DMS53 treated with DMSO at 0.1 percent for 48 hours (cell line): Measurements from ENCODE around the gene CBFA2T3.
"Not testable (repeated sequence)": the region's sequence is repeated elsewhere in the genome, so short reads cannot be mapped to it uniquely, and the experiment has no call there.

ENCODE experiments used
- DNase-seq: peaks from one replicate; lab custom pipeline; 2025; ENCODE audit not compliant: unreplicated experiment; lab: John Stamatoyannopoulos, UW

CBFA2T3 gene

DNA sequence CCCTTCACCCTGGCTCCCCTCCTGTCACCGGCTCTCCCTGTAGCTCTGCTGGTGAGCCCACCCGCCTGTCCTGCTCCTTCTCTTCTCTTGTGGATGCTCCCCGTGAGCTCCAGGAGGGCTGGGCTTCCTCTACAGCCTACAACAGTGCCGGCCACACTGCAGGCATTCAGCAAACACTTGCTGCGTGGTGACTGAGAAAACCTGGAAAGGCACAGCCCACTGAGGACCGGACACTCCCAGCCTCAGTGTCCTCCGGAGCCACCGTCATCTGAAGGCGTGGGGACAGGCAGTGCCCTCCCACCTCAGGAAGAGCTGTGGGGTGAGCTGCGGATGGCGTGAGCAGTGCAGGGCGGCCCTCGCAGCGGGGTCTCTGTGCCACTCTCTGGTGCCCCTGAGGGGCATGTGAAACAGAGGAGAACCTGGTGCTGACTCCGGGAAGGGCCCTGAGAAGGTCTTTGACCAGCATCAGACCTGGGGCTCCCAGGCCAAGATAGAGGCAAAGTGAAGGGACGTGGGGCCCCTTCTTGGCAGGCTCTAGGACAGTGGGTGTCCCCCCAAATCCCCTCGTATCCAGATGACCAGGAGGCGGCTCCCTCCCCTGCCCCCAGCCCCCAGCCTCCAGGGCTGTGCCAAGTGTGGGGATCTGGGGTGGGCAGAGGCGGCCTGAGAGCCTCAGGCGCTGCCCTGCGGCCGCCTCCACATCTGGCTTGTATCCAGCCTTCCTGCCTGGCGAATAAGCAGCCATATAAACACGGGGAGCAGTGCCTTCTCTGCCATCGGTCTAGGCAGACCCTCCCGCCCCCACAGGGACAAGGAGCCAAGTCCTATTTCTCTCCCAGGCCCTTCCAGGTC is 66.5 kb downstream of the CBFA2T3 start:
- no peak for DNase-seq

DNA sequence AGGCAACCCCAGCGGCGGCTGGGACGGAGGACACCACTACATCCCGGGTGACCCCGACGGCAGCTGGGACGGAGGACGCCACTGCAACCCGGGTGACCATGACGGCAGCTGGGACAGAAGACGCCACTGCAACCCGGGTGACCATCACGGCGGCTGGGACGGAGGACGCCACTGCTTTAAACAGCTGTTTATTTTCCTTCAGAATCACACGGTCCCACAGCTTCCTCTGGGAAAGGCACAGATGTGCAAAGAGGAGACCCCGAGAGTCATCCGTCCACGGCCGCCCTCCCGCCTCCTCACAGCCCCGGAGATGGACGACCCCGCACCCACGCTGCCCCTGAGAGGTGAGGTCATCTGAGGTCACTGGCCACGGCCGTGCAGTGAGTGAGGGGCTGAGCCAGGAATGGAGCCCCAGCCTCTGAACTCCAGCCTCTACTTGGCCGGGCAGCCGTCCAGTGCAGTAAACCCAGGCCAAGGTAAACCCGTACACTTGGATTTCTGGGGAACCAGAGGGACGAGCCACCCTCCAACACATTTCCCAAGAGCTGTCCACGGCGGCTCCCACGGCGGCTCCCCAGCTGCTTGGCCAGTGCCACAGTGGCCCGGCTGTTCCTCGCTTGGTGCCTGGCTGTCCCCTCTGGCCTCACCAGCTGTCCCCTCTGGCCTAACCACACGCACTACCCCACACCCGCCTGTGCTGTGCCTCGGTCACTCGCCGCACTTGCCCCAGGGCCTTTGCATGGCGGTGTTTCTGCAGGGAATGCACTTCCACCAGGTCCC is 67.4 kb downstream of the CBFA2T3 start:
- DNase-seq, result no peak

DNA sequence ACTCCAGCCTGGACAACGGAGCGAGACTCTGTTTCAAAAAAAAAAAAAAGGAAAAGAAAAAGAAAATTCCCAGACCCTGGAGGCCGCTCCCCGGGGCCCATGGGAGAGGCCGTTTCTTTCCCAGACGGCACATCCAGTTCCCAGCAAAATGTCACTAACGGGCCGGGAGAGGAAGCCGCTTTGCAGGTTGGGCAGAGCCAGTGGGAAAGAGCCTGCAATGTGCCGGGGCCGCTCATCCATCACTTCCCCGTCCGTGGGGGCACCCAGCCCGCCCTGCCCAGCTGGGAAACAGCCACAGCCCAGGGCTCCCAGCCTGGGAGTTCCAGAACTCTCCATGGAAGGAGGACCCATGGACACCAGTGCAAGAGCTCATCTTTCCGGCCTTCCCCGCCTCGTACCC is 68.7 kb downstream of the CBFA2T3 start:
- no peak for DNase-seq

DNA sequence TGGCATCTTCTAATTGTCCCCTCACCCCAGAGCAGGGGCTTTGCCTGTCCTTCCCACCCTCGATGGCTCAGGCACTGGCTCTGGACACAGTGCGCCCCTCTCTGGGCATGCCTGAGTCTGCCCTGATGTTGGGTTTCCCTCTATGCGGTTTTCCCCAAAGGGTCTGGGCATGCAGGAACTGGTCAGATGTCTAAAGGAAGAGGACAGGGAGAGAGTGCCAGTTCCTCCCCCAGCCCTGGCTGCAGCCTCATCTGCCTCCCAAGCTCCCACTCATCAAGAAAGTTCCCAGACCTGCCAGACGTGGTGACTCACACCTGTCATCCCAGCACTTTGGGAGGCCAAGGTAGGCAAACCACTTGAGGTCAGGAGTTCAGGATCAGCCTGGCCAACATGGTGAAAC is 69.2 kb downstream of the CBFA2T3 start:
- DNase-seq, result no peak

DNA sequence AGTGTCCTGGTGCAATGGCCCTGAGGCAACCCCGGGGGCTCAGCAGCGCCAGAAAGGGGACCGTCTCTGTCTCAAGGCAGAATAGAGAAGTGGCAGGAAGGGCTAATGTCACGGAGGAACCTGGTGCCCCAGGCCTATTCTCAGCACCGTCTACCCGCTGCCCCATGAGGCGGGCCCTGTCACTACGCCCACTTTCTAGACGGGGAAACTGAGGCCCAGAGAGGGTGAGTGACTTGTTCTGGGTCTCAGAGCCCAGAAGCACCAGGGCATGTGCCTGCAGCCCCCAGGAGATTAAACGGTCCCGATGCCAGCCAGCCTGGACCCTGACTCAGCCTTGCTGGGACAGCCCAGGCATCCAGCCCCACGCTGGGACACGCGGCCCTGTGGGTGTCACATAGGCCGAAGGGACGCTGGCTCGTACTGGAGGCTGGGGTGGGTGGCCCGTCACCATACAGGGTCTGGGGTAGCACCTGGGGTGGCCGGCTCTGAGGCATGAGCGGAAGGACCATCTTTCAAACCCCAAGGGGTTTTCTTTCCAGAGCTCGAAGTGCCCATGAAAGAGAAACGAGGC is 70.4 kb downstream of the CBFA2T3 start:
- DNase-seq, result no peak

DNA sequence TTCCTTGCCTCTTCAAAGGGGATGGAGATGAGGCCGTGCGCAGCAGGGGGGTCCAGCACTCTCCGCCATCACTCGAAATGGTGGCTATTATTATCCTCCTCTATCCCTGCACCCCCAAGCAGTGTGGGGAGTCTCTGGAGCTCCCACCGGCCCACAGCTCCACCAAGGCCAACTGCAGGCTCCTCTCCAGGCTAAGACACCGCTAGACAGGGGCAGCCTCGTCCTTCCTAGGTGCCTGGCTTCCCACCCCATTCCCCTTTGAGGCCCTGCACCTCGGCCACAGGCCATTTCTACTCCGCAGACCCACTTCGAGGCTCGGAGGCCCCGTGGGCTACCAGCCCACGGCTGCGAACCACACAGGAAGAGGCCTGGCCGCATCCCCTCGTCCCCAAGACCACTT is 71.0 kb downstream of the CBFA2T3 start:
- no peak for DNase-seq

DNA sequence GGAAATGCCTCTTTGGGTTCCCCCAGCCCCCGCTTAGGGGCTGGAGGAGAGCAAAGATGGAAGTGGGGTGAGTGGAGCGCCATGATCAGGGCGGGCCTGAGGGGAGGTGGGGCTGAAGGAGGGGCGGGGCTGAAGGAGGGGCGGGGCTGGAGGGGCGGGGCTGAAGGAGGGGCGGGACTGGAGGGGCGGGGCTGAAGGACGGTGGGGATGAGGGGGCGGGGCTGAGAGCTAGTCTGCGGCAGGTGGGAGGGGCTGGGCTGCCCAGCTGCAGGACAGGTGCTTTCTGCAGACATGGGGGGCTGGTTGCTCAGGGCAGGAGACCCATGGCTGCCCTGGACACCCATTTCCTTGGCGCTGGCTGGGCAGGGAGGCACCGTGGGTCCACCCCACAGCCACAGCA is 71.4 kb downstream of the CBFA2T3 start:
- DNase-seq, result no peak

DNA sequence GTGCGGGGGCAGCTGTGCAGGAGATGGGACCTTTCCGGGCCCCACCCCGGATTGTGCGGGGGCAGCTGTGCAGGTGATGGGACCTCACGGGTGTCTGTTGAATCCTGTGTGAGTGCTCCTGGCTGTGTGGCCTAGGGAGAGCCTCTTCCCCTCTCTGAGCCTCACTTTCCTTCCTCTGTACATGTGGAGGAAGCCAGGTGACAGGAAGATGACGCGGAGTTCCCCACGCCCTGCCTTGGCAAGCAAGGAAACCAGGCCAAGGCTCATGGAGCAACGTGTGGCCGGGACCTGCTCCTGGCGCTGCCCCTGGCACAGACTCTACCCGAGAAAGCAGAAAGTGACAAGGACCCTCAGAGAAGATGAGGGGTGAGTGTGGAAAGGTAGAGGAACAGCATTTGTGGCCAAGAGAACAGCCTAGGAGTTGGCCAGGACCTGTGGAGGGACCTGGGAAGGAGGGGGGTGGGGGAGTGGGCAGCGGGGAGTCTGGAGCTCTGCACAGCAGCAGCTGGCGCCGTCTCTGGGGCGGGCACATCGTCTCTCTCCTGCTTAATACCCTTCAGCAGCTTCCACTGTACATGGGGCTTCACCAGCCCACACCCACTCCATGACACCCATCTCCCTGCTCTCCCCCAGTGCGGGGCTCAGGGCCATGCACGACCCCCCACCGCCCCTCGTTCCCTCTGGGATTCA is 72.2 kb downstream of the CBFA2T3 start:
- no peak for DNase-seq

DNA sequence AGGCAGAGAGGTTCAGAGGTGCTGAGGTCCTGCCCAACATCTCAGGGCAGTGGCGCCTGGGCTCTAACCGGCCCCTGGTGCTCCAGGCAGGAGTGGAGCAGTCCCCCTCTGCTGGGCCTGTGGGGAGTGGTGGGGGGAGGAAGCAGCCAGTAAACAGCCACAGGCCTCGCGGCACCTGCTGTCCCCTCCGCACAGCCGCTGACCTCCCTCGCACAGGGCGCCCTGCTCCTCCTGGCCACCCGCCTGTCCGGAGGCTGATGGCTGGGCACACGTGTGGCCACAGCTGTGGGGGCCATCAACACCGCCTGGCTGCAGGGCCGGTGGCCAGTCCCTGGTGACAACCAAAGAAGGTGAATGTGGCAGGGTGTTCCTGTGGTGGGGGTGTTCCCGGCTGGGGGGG is 73.7 kb downstream of the CBFA2T3 start:
- no peak for DNase-seq

DNA sequence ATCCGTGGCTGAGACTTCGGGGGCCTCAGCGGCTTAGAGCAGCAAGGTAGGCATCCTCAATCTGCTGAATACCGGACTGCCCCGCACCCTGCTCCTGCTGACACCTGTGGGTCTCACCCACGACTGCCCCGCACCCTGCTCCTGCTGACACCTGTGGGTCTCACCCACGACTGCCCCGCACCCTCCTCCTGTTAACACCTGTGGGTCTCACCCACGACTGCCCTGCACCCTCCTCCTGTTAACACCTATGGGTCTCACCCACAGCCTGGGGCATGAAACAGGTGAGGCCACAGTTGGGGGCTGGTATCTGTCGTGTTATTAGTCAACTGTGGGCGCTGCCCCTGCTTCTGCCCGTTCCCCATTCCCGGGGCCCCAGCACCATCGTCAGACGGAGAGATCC is 74.3 kb downstream of the CBFA2T3 start:
- DNase-seq, result no peak

DNA sequence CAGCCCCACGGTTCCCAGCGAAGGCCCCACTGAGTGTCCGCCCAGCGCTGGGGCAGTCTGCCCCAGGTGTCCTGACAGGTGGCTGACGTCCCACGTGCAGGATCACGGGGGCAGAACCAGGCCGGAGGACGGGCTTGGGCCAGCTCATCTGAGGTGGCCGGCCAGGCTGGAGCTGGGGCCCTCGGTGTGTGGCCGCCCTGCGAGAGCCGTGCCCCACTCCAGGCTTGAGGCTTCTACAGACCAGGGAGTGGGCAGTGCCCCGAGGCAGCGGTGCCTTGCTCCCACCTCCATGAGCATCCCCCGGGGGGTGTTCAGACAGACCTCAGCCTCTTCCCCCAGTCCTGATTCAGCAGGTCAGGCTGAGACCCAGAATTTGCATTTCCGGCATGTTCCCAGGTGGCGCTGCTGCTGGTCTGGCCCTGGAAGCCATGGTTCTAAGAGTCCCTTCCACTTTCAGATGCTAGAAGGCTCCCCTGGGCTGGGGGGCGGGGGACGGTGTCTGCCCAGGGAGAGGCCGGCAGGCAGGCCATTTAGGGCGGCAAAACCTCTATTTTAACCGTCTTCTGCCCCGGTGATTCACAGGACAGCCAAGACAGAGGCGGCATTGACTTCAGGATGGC is 75.2 kb downstream of the CBFA2T3 start:
- no peak for DNase-seq

DNA sequence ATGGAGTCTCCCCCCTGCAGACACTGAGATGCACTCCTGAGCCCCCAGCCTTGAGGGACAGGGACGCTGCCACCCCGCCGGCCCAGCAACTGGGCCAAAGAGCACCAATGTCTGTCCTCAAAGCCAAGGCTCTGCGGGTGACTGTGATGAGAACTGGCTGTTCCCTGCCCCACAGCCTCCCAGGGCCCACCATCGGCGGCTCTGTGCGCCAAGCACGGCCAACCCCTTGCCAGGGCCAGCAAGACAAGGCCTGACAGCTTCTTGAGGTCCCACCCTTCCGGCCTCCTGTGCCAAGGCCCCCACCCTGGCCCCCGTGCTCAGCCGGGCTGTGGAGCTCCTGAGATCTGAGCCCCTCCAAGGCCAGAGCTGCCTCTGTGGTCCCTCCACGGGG is 76.3 kb downstream of the CBFA2T3 start:
- no peak for DNase-seq

DNA sequence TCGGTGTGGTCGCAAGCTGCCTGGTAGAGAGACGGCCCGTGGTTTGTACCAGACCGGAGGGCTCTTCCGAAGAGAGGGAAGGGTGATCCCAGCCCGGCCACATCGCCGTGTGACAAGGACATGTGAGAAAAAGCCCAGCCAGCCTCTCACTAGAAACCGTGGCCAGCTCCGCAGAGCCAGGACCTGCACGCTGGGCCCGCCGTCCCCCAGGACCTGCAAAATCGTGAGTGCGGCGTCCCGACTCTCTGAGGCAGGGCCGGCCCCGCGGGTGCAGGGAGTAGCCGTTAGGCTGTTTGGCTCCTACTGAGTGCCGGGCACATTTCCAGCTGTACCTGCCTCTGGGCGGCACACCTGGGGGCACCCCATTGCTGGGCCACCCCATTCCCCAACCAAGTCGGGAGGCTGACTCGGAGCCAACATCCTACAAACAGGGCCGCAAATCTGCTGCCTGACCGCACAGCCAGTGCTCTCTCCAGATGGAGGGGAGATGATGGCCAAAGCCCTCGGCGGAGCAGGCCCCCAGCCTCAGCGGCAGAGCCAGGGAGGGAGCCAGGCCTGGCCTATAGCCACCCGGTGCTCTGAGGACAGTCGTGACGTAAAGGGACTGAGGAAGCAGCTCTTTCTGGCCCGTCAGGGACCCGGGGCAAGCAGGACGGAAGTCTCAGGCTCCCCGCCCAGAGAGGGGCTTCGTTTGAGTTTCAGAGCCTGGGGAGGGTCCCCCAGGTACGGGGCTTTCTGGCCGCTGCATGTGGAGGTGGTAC is 76.9 kb downstream of the CBFA2T3 start:
- DNase-seq, result no peak

DNA sequence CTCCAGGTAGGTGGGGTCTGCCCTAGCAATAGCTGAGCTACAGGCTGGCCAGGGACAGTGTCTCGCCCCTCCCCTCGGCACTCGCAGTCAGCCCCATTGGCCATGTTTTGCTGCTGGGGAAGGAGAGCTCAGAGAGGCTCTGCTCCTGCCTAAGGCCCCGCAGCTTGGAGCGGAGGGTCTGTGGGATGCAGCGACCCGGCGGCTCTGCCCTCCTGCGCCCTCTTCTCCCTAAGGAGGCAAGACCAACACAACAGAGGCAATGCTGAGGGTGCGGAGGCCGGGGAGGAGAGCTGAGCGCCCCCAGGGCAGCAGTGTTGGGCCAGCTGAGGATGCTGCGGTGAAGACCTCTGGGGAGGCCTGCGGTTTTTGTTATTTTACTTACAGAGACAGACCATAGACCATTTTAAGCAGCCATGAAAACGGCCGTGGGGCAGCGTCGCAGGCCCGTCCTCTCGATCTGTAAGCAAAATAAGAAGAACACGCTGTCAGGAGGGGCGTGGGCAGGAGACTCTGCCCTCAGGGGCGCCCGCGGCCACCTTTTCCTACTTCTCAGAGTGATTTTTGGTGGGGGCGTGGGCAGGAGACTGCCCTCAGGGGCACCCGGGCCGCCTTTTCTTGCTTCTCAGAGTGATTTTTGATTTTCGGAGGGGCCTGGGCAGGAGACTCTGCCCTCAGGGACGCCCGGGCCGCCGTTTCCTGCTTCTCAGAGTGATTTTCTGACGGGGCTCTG is 79.1 kb downstream of the CBFA2T3 start:
- no peak for DNase-seq

DNA sequence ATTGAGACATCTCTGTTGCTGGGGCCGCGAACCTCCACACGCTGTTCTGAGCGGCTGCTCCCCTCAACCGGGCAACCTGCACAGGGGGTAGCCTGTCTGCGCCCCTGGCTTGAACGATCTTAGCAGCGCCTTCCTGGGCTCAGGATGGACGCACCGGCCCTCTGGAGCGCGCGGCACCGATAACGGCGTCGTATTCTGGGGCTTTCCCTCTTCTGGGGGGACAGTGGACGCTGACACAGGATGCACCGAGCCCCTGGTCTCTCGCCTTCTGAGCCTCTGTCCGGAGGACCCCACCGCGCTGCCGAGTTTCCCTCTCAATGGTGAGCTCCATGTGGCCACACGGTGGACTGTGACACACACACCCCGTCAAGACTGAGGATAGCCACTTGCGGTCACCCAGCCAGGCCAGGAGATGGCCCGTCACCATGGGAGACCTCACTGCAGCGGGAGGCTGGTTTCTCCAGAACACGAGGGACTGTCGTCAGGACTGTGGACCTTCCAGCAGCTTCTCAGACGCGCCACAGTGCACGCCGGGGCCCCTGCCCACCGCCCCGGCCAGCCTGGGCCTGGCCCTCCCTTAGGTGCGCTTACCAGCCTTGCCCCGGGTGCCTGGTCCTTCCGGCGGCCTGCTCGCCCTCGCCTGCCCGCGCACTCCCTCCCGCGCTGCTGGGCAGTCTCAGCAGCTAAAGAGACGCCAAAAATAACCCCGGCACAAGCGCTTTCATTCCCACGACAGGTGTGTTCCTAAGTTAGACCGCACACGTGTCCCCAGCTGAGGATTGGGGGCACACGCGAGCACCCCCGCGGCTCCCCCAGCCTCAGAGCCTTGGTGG is 80.6 kb downstream of the CBFA2T3 start:
- DNase-seq, result no peak

DNA sequence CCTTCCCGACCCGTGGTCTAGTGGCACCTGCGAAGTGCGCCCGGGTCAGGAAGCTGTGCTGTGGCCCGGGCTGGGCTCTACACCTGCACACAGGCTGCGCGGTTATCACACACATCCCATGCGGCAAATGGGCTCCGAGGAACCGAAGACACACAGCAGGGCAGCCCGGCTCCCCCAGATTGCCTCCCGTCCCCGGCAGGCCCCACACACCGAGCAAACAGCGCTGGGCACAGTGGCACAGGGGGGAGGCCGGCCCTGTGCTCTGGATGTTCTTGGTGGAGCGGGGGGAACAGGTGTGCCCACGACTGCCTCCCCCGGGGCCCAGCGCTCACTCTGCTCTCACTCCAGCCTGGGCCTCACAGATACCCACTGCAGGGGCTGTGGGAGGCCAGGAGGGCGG is 81.7 kb downstream of the CBFA2T3 start:
- DNase-seq, result no peak

DNA sequence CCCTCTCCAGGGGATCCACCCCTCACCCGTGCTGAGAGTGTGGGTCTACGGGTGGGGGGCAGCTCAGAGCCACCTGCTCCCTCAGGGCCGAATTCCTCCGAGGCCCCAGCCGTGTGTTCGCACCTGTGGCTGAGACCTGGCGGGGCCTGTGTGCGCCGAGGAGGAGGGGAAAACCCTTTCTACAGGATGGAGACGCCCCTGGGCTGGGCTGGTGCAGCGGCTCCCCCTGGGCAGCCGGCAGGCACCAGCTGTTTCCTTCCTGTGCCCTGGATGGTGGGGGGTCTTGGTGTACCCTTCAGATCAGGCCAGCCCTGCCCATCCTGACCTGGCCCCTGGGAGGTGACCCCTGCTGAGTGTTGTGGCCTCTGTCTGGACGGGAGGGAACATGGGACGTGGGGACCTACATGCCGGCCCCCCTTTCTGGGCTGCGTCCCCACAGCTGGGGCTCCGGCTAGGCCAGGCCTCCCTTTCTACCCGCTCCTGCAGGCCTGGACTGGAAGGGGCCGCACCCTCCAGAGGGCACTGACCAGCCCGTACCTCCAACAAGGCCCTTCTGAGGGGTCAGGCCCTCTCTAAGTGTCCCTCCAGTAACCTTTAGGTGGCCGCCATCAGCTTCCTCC is 82.2 kb downstream of the CBFA2T3 start:
- no peak for DNase-seq

DNA sequence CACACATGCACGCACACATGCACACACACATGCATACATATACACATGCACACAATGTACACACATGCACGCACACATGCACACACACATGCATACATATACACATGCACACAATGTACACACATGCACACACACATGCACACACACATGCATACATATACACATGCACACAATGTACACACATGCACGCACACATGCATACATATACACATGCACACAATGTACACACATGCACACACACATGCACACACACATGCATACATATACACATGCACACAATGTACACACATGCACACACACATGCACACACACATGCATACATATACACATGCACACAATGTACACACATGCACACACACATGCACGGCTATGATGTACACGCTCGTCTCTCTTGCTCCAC is 82.7 kb downstream of the CBFA2T3 start:
- not testable (repeated sequence) for DNase-seq
